GM23248 (cell line): Measurements from ENCODE around the gene NSD1.

Source experiments
- EZH2 ChIP-seq: fragments of 200-600 bp; sonication (generic); IDR thresholded peaks from 2 replicates; pipeline ENCODE4 v1.6.1; 2018; ENCODE audit warnings: antibody characterized with exemption, mild to moderate bottlenecking; ENCODE audit not compliant: insufficient read depth, poor library complexity, severe bottlenecking
- EZH2phosphoT487 ChIP-seq: fragments of 200-600 bp; sonication (generic); IDR thresholded peaks from 2 replicates; pipeline ENCODE4 v1.6.1; 2018; ENCODE audit warnings: antibody characterized with exemption, moderate library complexity, mild to moderate bottlenecking, low read depth; ENCODE audit not compliant: insufficient read depth

GRCh38 chr5:177296581-177296980, 163.0 kb downstream of the NSD1 start:
- TF ChIP-seq EZH2phosphoT487 (no peak), EZH2 (no peak)
